HEK293T (cell line): Measurements from ENCODE around the gene ERBB4.

ENCODE experiments used
- ARNT ChIP-seq: fragments of 450-650 bp; IDR thresholded peaks from 2 replicates; pipeline ENCODE4 v1.6.1; 2017; ENCODE audit warnings: mild to moderate bottlenecking
- BHLHE40 ChIP-seq: fragments of 450-650 bp; IDR thresholded peaks from 2 replicates; pipeline ENCODE4 v1.6.1; 2016; ENCODE audit warnings: mild to moderate bottlenecking, moderate library complexity, borderline replicate concordance
- ELF4 ChIP-seq: fragments of 450-650 bp; IDR thresholded peaks from 2 replicates; pipeline ENCODE4 v1.6.1; 2017; ENCODE audit warnings: antibody characterized with exemption
- FOXA1 ChIP-seq: fragments of 450-650 bp; IDR thresholded peaks from 2 replicates; pipeline ENCODE4 v1.6.1; 2016; ENCODE audit warnings: mild to moderate bottlenecking
- FOXK2 ChIP-seq: fragments of 450-650 bp; IDR thresholded peaks from 2 replicates; pipeline ENCODE4 v1.6.1; 2016; ENCODE audit warnings: mild to moderate bottlenecking
- FOXM1 ChIP-seq: fragments of 450-650 bp; IDR thresholded peaks from 2 replicates; pipeline ENCODE4 v1.6.1; 2017; ENCODE audit warnings: mild to moderate bottlenecking, borderline replicate concordance
- HDGF ChIP-seq: fragments of 450-650 bp; IDR thresholded peaks from 2 replicates; pipeline ENCODE4 v1.6.1; 2017; ENCODE audit warnings: antibody characterized with exemption, borderline replicate concordance
- NFRKB ChIP-seq: fragments of 450-650 bp; IDR thresholded peaks from 2 replicates; pipeline ENCODE4 v1.6.1; 2016; ENCODE audit warnings: mild to moderate bottlenecking, moderate library complexity
- SP1 ChIP-seq: fragments of 450-650 bp; IDR thresholded peaks from 2 replicates; pipeline ENCODE4 v1.6.1; 2017
- SUZ12 ChIP-seq: fragments of 450-650 bp; IDR thresholded peaks from 2 replicates; pipeline ENCODE4 v1.6.1; 2016; ENCODE audit warnings: mild to moderate bottlenecking
- ZNF384 ChIP-seq: fragments of 450-650 bp; IDR thresholded peaks from 2 replicates; pipeline ENCODE4 v1.6.1; 2016
- TF ChIP-seq, protein P1 (sequence below): fragments of 450-650 bp; IDR thresholded peaks from 2 replicates; pipeline ENCODE4 v1.6.1; 2016

DNA sequence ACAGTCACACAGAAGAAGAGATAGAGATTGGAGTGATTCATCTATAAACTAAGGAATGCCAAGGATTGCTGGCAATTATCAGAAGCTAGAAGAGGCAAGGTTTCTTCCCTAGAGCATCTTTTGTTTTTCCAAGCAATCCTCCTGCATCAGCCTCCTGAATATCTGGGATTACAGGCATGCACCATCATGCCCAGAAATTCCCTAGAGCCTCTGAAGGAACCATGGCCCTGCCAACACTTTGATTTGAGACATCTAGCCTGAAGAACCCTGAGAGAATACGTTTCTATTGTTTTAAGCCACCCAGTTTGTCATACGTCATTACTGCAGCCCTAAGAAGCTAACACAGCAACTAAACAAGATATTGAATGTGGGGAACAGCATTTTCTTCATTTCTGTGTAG is 525.0 kb downstream of the ERBB4 start:
- TF ChIP-seq FOXM1 (no peak), ARNT (no peak), FOXA1 (no peak), FOXK2 (no peak), BHLHE40 (no peak), NFRKB (no peak), SP1 (no peak), HDGF (no peak), ELF4 (no peak), SUZ12 (no peak), ZNF384 (no peak)
- TF ChIP-seq, protein P1, sequence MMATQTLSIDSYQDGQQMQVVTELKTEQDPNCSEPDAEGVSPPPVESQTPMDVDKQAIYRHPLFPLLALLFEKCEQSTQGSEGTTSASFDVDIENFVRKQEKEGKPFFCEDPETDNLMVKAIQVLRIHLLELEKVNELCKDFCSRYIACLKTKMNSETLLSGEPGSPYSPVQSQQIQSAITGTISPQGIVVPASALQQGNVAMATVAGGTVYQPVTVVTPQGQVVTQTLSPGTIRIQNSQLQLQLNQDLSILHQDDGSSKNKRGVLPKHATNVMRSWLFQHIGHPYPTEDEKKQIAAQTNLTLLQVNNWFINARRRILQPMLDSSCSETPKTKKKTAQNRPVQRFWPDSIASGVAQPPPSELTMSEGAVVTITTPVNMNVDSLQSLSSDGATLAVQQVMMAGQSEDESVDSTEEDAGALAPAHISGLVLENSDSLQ = no peak
